ENCODE results near the gene SYP. TPM values are rescaled to one million over a fixed set of nuclear protein-coding genes. Genes with fewer than 3 reads are reported as not detected.
"Not testable (repeated sequence)": the region's sequence is repeated elsewhere in the genome, so short reads cannot be mapped to it uniquely, and the experiment has no call there.

The SYP gene
- total and polyA plus RNA-seq, 4 donors, result 0.30 to 0.67 (median 0.47) TPM

- Histone ChIP-seq H3K27me3 (ENCODE audit: control insufficient read depth in 4 of 4, insufficient read depth in 4 of 4, low read length in 3 of 4) (no peaks in the 10 kb centered on the region), H3K4me3 (ENCODE audit: low read depth in 1 of 3, low read length in 3 of 3) (no peak overlapping the region), H3K9ac (ENCODE audit: low read depth in 1 of 2, low read length in 2 of 2) (no peak overlapping the region), H3K4me1 (ENCODE audit: control insufficient read depth in 4 of 4, insufficient read depth in 4 of 4, low read length in 3 of 4) (peaks cover 0 to 7% (median 1%) of the 10 kb centered on the region in 4 donors), H3K36me3 (ENCODE audit: control insufficient read depth in 4 of 4, insufficient read depth in 3 of 4, low read depth in 1 of 4, low read length in 3 of 4) (no peaks in the 10 kb centered on the region), H3K9me3 (ENCODE audit: control insufficient read depth in 4 of 4, low read length in 3 of 4) (no peaks in the 10 kb centered on the region), H3K27ac (ENCODE audit: low read depth in 1 of 2, low read length in 2 of 2) (no peak overlapping the region)
- WGBS, result 91% methylated on average over 13 of the region's 13 CpGs
- TF ChIP-seq MAX (IDR thresholded peaks at IDR 0.05) (no peak), GABPA (IDR thresholded peaks at IDR 0.05 in 1 of 2, conservative IDR thresholded peaks at IDR 0.05 in 1 of 2) (no peak), RXRA (IDR thresholded peaks at IDR 0.05) (no peak), EGR1 (IDR thresholded peaks at IDR 0.05; ENCODE audit: low read depth in 2 of 2) (no peak), CTCF (IDR thresholded peaks at IDR 0.05; ENCODE audit: low read depth, low read length, missing input control) (no peak), NR2F2 (IDR thresholded peaks at IDR 0.05) (no peak), ATF3 (IDR thresholded peaks at IDR 0.05) (no peak)
- DNase-seq (ENCODE audit: low spot score), result no peak
These were observed 52.1 kb downstream of the SYP start for GRCh38 chrX:49147936-49148335.

GRCh38 chrX:49147282-49147681, 52.7 kb downstream of the SYP start:
- Histone ChIP-seq H3K27ac (ENCODE audit: low read depth in 1 of 2, low read length in 2 of 2) (no peak overlapping the region), H3K4me1 (ENCODE audit: control insufficient read depth in 4 of 4, insufficient read depth in 4 of 4, low read length in 3 of 4) (peaks cover 0 to 7% (median 1%) of the 10 kb centered on the region in 4 donors), H3K36me3 (ENCODE audit: control insufficient read depth in 4 of 4, insufficient read depth in 3 of 4, low read depth in 1 of 4, low read length in 3 of 4) (no peaks in the 10 kb centered on the region), H3K9me3 (ENCODE audit: control insufficient read depth in 4 of 4, low read length in 3 of 4) (no peaks in the 10 kb centered on the region), H3K9ac (ENCODE audit: low read depth in 1 of 2, low read length in 2 of 2) (no peak overlapping the region), H3K4me3 (ENCODE audit: low read depth in 1 of 3, low read length in 3 of 3) (no peak overlapping the region), H3K27me3 (ENCODE audit: control insufficient read depth in 4 of 4, insufficient read depth in 4 of 4, low read length in 3 of 4) (no peaks in the 10 kb centered on the region)
- 94% methylated on average over 8 of the region's 8 CpGs for WGBS
- no peak for DNase-seq (ENCODE audit: low spot score)
- no peak for TF ChIP-seq RXRA (IDR thresholded peaks at IDR 0.05)
- no peak for TF ChIP-seq ZBTB33 (IDR thresholded peaks at IDR 0.05)
- TF ChIP-seq EGR1 (IDR thresholded peaks at IDR 0.05; ENCODE audit: low read depth in 2 of 2), result no peak
- no peak for TF ChIP-seq SP1 (IDR thresholded peaks at IDR 0.05)
- TF ChIP-seq YY1 (IDR thresholded peaks at IDR 0.05), result no peak
- TF ChIP-seq HNF4G (IDR thresholded peaks at IDR 0.05), result no peak
- TF ChIP-seq MAX (IDR thresholded peaks at IDR 0.05), result no peak
- TF ChIP-seq REST (IDR thresholded peaks at IDR 0.05), result no peak
- TF ChIP-seq ATF3 (IDR thresholded peaks at IDR 0.05), result no peak
- no peak for TF ChIP-seq TAF1 (conservative IDR thresholded peaks at IDR 0.05)
- no peak for TF ChIP-seq FOXA2 (IDR thresholded peaks at IDR 0.05)
- no peak for TF ChIP-seq HNF4A (conservative IDR thresholded peaks at IDR 0.05)

- H3K36me3 ChIP-seq (ENCODE audit: control insufficient read depth in 4 of 4, insufficient read depth in 3 of 4, low read depth in 1 of 4, low read length in 3 of 4); H3K9ac ChIP-seq (ENCODE audit: low read depth in 1 of 2, low read length in 2 of 2); H3K9me3 ChIP-seq (ENCODE audit: control insufficient read depth in 4 of 4, low read length in 3 of 4); H3K27me3 ChIP-seq (ENCODE audit: control insufficient read depth in 4 of 4, insufficient read depth in 4 of 4, low read length in 3 of 4); H3K27ac ChIP-seq (ENCODE audit: low read depth in 1 of 2, low read length in 2 of 2); H3K4me1 ChIP-seq (ENCODE audit: control insufficient read depth in 4 of 4, insufficient read depth in 4 of 4, low read length in 3 of 4); DNase-seq (ENCODE audit: low spot score); H3K4me3 ChIP-seq (ENCODE audit: low read depth in 1 of 3, low read length in 3 of 3): not testable (repeated sequence)
- WGBS, result 88% methylated on average over 7 of the region's 7 CpGs
These were observed 56.8 kb downstream of the SYP start for GRCh38 chrX:49143154-49143553.
